ENCODE data around the gene CPSF4.
"Not testable (repeated sequence)": the region's sequence is repeated elsewhere in the genome, so short reads cannot be mapped to it uniquely, and the experiment has no call there.

Gene CPSF4

GRCh38 chr7:99408379-99409191, 30.2 kb upstream of the CPSF4 start, which contains the start of the genes BUD31 and PDAP1:
Gene BUD31, plus strand, starts transcription at chr7:99408969. Its CDS starts 2,124 bp downstream, at chr7:99411093.
Gene PDAP1, minus strand, starts transcription at chr7:99408597. Its CDS starts 49 bp downstream, at chr7:99408548.
- peak; percentile 91 for DNase-seq

DNA sequence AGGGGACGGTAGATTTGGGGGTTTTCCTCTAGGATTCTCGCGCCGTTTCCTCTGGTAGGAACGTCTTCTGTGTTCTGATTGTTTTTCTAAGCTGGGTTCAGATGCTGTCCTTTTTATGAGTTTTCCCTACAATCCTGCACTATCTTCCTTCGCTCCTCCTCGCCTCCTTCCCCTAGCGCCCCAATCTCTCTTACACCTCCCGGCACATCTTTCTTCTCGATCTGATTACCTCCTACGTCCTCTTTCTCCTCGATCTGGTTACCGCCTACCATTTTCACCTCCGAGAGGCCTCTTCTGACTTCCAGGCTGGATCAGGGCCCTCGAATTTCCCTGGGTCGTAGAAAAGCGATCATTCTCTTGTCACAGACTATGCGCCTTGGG, 29.6 kb upstream of the CPSF4 start:
- DNase-seq: no peak

DNA sequence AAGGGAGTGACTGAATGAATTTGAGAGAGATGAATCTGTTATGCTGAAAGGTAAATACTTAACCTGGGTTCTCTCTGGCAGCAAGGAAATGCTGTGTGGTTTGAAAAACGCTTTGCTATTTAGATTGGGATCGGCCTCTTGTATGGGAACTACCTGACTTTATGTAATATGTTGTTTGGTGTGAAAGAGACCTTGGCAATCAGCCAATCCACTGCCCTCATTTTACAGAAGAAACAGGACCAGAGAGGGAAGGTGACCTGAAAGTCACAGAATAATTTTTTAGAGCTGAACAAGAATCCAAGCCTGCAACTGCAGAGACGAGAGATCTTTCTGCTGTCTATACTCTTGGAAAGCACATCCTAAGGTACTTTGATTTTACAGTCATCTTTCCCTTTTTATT, 28.9 kb upstream of the CPSF4 start:
- peak; percentile 2 for DNase-seq

DNA sequence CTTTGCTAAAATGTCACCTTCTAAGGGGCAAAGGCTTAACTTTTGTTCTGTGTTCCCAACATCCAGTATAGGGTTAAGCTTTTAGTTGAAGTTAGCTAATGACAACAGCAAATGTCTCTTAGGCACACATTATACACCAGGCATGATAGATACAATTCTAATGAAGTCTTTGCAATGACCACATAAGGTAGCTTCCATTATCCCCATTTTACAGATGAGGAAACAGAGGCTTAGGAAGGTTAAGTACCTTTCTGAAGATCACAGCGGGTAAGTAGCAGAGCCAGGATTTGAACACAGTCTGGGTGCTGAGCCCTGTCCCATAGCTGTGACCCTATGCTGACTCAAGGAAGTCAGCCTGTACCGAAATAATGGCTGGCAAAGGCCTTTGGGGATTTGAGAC, 28.1 kb upstream of the CPSF4 start:
- DNase-seq: no peak

- not testable (repeated sequence) for DNase-seq
Measured at GRCh38 chr7:99415513-99416127, 23.1 kb upstream of the CPSF4 start.

- no peak for DNase-seq
Measured at GRCh38 chr7:99418260-99418659, 20.5 kb upstream of the CPSF4 start.

DNA sequence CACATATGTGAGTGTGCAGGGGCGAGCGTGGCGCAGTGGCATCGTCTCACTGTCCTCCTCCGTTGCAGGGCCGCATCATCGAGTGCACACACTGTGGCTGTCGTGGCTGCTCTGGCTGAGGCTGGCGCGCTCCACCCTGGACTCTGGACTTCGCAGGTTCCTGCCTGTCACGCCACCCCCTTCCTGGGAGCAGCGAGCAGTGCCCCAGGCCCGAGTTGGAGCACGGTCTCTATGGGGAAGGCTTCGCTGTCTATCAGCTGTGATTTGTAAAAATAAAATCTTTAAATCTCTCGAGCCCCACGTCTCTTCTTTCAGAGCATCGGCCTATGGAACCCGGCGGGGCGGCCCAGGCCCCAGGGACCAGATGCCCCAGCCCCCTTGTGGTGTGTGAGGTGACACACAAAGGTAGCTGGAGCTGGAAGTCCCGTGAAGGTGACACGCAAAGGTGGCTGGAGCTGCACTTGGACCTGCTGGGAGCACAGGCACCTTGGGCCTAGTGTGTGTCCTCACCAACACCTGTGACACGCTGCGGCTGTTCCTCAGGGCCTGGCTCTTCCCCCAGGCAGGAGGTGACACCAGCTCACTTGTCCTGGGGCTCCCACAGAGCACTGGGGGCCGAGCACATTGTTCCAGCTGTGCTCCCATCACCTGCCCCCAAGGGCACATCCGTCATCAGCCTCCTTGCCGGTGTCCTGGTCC, 19.3 kb upstream of the CPSF4 start:
- no peak for DNase-seq

GRCh38 chr7:99420213-99420612, 18.5 kb upstream of the CPSF4 start:
- no peak for DNase-seq

DNA sequence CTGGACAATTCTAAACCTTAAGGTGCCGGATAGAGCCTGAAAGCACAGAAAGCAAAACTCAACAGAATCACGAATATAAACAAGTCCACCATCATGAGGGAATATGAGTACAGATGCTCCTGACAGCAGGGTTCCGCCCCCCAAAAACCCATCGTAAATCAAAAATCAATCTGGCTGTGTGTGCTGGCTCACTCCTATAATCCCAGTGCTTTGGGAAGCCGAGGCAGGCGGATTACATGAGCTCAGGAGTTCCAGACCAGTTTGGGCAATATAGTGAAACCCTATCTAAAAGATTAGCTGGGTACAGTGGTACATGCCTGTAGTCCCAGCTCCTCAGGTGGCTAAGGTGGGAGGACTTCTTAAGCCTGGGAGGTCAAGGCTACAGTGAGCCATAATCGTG, 17.8 kb upstream of the CPSF4 start:
- no peak for DNase-seq

- peak; percentile 49 for DNase-seq
Measured at GRCh38 chr7:99422186-99422585, 16.6 kb upstream of the CPSF4 start.

GRCh38 chr7:99422625-99423024, 16.1 kb upstream of the CPSF4 start:
- peak; percentile 68 for DNase-seq

DNA sequence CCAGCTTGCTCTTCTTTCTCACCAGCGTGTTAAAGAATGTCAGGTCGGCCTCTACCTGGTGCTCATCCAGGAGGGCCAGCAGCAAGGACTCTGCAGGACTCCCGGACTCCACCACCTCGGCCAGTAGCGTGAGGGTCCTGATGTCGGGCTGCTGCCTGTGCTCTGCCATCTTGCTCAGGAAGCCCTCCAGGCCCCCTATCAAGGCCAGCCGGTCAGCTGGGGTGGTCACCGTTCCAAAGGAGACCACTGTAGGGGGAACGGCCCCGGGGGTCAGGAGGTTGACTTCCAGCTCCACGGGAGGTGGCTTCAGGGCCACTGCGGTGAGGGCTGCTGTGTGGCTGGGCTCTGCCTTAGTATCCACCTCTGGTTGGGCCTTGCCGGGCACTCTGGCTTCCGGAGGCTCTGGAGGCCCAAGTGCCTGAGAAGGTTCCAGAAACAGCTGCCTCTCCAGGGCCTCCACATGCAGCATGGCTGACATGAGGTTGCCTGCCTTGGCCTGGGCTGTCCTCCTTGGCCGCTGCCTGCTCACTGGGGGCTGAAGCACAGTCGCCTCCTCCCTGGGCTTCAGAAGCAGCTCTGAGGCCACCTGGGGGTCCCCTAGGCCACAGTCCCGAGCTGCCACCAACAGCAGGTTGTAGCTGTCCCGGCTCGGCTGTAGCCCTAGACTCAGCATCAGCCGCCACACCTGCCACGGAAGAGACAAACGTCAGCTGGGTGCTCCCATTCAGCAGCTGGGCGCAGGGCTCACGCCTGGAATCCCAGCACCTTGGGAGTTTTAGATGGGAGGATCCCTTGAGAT, 13.6 kb upstream of the CPSF4 start:
- no peak for DNase-seq

- DNase-seq: no peak
Measured at GRCh38 chr7:99428972-99429566, 9.7 kb upstream of the CPSF4 start.

GRCh38 chr7:99429756-99430155, 9.0 kb upstream of the CPSF4 start:
- no peak for DNase-seq

- not testable (repeated sequence) for DNase-seq
Measured at GRCh38 chr7:99431756-99432540, 6.8 kb upstream of the CPSF4 start.

GRCh38 chr7:99433158-99433557, 5.6 kb upstream of the CPSF4 start:
- DNase-seq: no peak

GRCh38 chr7:99437946-99438572, 684 bp upstream of the CPSF4 start:
- DNase-seq: no peak

- no peak for DNase-seq
Measured at GRCh38 chr7:99440195-99440594, 1.5 kb downstream of the CPSF4 start.

DNA sequence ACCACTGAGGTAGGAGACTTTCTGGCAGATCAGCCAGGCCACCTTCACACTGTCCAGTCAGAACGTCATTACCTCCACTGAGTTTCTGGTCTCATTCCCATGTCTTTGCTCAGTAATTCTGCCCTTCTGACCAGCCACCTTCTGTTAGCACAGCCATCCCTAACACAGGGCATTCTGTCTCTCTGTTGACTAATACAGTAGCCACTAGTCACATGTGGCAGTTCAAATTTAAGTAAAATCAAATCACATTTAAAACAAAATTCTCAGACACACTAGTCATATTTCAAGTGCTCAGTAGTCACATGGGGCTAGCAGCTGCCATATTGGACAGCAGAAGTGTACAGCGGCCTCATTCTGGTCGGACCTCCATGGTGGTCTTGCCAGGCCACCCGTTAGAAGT, 7.4 kb downstream of the CPSF4 start:
- DNase-seq: no peak

GRCh38 chr7:99447943-99448342, 9.2 kb downstream of the CPSF4 start:
- DNase-seq: no peak

DNA sequence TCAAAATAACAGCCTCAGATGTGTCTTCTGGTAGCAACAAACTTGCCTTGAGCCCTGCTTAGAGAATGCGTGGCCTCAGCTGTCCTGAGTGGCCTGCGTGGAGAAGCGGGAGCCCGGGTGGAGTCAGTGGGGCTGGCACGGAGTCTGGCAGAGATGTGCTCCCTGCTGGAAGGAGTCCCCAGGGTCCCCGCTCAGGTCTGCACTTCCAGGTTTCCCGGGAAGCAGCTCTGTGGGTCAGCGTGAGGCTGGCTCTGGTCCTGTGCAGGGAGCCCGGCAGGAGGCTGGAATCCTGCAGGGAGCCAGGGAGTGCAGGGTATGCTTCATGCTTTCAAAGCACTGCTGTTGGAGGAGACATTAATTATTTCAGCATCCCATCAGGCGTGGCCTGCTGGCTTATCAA, 10.1 kb downstream of the CPSF4 start:
- DNase-seq: no peak

Measured in NCI-H748 treated with DMSO at 0.1 percent for 48 hours (cell line).